HG02981 (cell line): Measurements from ENCODE around the gene ATCAY.
"Not testable (repeated sequence)": the region's sequence is repeated elsewhere in the genome, so short reads cannot be mapped to it uniquely, and the experiment has no call there.

Source experiments
- ATAC-seq: cut with Tn5 transposase; IDR thresholded peaks from one replicate; pipeline ENCODE4 v1.9.1; 2021; ENCODE audit warnings: mild to moderate bottlenecking, moderate library complexity; ENCODE audit not compliant: unreplicated experiment

Gene ATCAY

DNA sequence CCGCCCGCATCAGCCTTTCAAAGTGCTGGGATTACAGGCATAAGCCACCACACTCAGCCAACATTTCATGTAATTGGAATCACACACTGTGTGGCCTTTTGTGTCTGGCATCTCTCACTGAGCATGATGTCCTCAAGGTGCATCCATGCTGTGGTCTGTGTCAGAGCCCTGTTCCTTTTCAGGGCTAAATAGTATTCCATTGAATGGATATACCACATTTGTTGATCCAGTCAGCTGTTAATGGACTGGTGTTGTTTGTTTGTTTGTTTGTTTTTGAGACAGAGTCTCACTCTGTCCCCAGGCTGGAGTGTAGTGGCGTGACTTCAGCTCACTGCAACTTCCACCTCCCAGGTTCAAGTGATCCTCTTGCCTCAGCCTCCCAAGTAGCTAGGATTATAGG is 17.9 kb downstream of the ATCAY start:
- ATAC-seq = no peak

DNA sequence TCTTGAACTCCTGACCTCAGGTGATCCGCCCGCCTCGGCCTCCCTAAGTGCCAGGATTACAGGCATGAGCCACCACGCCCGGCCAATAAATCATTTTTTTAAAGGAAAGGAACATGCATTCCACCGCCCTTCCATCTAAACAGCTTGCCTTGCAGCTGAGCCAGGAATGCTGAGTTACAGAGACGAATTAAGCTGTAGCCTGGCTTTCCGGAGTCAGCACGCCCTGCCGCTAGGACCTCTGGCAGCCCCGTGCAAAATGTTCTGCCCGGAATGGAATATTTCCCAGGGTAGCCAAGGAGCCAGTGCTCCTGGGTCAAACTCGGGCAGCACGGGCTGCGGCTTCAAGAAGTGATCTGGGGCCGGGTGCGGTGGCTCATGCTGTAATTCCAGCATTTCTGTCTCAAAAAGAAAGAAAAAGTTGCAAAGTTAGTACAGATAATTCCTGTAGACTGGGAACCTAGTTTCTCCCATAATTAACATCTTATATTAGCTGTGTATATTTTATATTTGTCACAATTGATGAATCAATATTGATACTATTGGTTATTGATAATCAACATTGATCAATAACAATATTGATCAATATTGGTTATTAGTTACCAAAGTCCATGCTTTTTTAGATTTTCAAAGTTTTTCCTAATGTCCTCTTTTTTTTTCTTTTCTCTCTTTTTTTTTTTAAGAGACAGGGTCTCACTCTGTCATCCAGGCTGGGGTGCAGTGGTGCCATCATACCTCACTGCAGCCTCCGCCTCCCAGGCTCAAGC is 19.2 kb downstream of the ATCAY start:
- no peak for ATAC-seq

DNA sequence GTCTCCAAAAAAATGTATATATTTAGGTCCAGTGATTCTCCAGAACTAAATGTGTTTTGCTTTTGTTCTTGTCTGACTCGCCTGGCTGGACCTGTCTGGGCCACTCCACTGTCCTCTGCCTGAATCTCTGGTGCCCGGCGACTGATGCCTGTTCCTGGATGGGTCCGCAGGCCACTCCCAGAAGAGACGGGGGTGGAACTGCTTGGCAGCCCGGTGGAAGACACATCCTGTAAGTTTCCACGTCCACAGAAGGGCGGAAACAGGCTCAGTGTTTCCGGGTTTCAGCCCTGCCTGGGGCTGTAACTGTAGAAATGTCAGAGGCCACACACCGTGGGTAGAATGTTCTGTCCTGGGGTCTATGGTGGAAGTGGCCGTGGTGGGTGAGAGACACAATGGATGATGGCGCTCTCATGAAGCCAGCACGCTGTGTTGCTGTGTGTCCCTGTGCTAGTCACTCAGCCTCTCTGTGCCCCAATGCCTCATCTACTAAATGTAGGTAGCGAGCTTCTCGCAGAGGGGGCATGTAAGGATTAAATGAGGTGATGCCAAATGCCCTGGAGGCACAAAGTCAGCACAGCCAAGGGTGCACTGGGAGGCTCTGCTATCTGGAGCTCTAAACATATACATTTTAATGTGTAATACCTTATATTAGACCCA is 22.0 kb downstream of the ATCAY start:
- ATAC-seq = no peak

DNA sequence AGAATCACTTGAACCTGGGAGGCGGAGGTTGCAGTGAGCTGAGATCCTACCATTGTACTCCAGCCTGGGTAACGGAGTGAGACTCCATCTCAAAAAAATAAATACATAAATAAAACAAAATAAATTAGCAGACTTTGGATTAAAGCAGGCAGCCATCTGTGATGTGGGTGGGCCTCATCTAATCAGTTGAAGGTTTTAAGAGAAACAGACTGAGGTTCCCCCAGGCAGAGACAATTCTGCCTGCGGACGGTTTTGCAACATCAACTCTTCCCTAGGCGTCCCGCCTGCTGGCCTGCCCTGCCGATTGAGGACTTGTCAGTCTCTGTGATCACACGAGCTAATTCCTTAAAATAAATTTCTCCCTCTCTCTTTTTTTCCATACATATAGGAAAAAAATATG is 23.7 kb downstream of the ATCAY start:
- no peak for ATAC-seq

DNA sequence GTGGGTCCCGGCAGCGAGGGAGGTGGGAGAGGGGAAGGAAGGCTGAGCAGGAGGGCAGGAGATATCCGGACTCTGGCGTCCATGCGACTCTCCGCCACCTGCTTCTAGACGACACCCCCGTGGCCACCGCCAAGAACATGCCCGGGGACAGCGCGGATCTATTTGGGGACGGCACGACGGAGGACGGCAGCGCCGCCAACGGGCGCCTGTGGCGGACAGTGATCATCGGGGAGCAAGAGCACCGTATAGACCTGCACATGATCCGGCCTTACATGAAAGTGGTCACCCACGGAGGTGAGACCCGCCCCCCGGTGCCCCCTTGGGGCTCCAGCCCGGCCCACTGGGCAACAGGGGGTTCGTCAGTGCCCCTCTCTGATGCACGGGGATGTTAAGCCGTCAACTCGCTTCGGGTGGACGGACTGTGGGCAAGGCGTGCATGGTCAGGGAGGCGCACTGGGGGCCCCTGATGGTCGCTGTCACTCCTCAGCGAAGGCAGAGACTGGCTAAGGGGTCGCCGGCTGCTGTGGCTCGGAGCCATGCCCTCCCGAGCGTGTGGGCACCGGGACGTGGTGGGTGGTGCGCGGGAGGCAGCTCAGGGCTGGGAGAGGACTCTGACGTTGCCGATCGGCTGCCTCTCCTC is 27.3 kb downstream of the ATCAY start:
- ATAC-seq = no peak

DNA sequence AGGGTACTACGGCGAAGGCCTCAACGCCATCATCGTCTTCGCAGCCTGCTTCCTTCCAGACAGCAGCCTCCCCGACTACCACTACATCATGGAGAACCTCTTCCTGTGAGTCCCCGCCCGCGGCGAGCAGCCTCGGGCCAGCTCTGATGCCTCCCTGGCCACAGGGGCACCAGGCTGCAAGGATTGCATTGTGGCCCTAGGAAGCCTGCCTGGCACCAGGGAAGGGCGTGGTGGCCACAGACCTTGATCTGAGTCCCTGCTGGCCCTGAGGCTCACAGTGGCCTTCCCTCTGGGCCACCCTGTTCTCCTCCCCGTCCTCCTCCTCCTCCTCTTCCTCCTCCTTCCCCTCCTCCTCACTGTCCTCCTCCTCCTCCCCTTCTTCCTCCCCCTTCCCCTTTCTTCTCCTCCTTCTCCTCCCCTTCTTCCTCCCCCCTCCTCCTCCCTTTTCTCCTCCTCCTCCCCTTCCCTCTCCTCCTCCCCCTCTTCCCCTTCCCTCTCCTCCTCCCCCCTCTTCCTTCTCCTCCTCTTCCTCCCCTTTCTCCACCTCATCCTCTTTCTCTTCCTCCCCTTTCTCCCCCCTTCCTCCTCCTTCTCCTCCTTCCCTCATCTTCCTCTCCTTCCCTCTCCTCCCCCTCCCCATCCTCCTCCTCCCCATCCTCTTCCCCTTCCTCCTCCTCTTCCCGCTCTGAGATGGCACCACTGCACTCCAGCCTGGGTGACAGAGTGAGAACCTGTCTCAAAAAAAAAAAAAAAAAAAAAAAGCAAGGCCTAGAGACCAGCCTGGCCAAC is 28.0 kb downstream of the ATCAY start:
- ATAC-seq = no peak

DNA sequence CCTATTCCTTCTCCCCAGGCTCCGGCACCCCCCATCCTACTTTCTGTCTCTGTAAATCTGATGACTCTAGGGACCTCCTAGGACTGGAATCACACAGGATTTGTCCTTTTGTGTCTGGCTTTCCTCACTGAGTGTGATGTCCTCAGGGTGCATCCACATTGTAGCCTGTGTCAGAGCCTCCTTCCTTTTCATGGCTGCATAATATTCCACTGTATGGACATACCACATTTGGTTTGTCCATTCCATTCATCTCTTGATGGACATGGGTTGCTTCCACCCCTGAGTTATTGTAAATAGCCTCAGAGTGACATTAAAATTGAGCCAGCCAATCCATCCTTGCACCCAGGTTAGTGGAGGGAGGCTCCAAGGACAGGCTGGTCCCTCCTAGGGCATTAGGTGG is 29.6 kb downstream of the ATCAY start:
- no peak for ATAC-seq

DNA sequence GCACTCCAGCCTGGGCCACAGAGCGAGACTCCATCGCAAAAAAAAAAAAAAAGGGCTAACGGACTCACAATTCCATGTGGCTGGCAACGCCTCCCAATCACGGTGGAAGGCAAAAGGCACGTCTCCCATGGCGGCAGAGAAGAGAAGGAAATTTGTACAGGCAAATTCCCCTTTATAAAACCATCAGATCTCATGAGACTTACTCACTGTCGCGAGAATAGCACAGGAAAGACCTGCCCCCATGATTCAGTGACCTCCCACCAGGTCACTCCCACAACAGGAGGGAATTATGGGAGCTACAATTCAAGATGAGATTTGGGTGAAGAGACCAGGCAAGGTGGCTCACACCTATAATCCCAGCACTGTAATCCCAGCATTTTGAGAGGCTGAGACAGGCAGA is 33.7 kb downstream of the ATCAY start:
- ATAC-seq = no peak

DNA sequence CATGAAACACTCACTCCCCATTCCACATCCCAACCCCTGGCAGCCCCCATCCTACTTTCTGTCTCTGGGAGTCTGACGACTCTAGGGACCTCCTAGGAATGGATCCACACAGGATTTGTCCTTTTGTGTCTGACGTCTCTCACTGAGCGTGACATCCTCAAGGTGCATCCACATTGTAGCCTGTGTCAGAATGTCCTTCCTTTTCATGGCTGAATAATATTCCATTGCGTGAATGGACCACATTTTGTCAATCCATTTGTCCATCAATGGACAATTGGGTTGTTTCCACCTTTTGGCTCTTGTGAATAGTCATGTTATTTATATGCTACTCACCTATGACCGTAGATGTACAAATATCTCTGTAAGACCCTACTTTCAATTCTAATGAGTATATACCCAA is 35.5 kb downstream of the ATCAY start:
- no peak for ATAC-seq

DNA sequence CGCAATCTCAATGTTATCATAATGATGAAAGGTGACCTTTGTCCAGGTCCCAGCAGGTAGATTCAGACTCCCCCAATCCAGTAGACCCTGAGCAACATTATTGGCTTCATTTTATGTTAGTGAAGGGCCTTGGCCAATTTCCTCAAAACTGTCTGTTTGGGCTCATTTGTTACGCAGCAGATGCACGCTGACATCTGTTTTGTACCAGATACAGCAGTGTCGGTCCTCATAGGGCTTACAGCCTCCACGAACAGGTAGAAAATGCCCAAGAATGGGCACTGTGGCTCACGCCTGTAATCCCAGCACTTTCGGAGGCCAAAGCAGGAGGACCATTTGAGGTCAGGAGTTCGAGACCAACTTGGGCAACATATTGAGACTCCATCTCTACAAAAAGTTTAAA is 39.3 kb downstream of the ATCAY start:
- no peak for ATAC-seq

DNA sequence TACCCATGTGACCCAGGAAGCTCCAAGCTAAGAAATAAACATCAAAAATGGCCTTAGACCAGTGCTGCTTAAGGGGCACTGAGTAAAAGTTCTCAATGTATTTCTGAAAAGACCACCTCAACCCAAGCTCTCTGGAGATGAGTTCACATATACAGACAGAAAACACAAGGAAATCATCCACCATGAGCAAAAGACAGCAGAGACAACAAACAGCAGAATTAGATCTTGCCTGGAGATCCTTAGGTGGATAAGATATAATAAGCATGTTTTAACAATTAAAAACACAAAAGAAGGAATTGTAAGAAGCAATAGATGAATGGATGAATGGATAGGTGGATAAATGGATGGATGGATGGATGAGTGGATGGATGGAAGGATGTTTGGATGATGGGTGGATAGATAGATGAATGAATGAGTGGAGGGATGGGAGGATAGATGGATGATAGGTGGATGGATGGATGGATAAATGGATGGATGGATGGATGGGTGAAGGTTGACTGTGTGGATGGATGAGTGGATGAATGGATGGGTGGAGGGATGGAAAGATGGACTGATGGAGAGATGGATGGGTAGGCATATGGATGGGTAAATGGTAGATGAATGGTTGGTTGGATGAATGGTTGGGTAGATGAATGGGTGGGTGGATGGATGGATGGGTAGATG is 42.7 kb downstream of the ATCAY start:
- ATAC-seq = no peak

DNA sequence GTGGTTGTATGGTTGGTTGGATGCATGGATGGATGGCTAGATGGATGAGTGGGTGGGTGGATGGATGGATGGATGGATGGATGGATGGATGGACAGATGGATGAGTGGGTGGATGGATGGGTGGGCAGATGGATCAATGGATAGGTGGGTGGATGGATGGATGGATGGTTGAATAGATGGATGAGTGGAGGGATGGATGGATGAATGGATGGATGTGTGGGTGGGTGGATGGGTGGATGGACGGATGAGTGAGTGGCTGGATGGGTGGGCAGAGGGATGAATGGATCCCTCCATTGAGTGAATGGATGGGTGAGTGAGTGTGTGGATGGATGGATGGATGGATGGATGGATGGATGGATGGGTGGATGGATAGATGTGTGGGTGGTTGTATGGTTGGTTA is 43.4 kb downstream of the ATCAY start:
- ATAC-seq = no peak

DNA sequence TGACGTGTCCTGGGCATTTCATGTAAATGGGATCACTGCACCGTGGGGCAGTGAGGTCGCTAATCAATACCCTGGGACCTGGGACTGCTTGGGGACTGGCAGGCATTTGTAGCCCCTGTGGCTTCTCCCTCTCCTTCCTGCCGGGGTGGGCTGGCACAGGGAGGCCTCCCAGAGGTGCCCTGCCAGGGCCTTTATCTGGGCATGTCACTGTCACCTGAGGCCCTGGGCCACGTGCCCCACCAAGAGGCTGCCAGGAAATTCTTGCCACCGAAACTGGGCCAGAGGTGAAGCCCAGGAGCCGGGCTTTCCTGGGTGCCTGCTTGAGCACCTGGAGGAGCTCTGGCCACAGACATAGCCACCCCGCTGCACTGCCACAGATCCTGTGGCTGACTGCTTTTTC is 50.6 kb downstream of the ATCAY start:
- ATAC-seq = no peak

DNA sequence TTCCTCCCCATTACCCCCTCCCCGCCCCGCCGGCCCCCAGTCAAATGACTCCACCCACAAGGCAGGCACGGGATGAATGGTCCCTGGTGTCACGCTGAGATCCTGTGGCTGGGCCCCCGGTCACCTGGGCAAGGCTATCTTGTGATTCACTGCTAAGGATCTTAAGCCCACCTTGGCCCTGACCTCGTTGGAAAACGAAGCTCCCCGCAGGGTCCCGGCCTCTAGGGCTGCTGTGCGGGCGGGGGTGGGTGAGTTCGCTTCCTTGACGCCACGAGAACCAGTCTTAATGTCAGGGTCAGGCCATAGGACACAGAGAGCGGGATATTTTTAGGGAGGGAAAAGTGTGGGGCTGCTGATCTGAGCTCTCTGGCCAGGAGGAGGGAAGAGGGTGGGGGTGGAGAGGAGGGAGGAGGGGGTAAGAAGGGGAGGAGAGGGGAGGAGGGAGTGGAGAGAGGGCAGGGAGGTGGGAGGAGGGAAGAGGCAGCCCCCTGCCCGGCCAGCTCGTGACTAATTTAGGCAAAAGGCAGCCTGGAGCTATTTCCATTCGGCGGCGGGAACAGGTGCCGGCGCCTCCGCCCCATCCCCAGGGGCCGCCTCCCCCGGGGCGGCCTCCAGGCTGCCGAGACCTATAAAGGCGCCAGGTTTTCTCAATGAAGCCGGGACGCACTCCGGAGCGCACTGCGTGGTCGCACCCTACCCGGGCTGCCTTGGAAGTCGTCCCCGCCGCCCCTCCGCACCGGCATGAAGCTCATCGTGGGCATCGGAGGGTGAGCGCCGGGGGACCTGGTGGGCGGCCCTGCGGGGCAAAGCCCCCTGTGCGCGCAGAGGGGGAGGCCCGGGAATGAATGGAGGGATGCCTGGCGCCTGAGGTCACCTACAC is 52.7 kb downstream of the ATCAY start, which contains the start of gene NMRK2:
Gene NMRK2, plus strand, starts transcription at position 139 of the 880 bp plus-strand sequence. Its CDS starts 603 bp downstream, at position 742.
- ATAC-seq = no peak

DNA sequence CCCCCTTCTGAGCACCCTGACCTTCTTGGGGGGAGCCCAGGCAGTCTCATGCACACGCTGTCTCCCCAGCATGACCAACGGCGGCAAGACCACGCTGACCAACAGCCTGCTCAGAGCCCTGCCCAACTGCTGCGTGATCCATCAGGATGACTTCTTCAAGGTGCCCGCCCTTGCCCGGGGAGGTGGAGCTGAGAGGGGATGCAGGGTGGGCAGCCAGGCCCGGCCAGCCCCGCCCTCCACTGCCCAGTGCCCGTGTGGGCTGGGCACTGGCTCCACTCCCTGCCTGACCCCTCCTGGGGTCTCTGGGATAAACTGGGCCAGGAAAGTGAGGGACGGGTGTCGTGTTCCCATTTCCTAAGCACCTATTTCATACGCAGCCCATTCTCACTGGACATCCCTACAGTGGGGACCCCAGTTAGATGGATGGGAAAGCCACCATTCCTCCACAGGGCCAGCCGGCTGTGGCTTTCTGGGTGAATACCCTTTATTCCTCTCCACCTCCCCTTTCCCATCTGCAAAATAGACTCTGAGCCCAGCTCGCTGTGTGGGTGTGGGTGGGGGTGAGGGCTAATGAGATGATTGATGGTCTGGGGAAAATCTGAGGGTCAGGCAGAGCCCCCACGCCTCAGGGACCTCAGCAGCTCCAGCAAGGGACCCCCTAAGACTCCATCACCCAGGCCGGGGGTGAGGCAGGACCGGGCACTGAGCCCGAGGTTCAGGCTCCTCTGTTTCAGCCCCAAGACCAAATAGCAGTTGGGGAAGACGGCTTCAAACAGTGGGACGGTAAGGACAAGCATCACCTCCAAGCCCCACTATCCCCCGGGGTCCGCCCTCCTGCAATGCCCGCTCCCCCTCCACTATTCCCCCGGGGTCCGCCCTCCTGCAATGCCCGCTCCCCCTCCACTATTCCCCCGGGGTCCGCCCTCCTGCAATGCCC is 56.3 kb downstream of the ATCAY start:
- ATAC-seq = no peak

DNA sequence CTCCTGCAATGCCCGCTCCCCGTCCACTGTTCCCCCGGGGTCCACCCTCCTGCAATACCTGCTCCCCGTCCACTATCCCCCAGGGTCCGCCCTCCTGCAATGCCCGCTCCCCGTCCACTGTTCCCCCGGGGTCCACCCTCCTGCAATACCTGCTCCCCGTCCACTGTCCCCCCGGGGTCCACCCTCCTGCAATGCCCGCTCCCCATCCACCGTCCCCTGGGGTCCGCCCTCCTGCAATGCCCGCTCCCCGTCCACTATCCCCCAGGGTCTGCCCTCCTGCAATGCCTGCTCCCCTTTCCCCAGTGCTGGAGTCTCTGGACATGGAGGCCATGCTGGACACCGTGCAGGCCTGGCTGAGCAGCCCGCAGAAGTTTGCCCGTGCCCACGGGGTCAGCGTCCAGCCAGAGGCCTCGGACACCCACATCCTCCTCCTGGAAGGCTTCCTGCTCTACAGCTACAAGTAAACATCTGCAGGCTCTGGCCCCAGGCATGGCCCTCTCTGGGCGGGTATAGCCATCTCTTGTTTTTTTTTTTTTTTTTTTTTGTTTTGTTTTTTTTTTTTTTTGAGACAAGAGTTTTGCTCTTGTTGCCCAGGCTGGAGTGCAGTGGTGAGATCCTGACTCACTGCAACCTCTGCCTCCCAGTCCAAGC is 57.9 kb downstream of the ATCAY start:
- ATAC-seq = not testable (repeated sequence)

DNA sequence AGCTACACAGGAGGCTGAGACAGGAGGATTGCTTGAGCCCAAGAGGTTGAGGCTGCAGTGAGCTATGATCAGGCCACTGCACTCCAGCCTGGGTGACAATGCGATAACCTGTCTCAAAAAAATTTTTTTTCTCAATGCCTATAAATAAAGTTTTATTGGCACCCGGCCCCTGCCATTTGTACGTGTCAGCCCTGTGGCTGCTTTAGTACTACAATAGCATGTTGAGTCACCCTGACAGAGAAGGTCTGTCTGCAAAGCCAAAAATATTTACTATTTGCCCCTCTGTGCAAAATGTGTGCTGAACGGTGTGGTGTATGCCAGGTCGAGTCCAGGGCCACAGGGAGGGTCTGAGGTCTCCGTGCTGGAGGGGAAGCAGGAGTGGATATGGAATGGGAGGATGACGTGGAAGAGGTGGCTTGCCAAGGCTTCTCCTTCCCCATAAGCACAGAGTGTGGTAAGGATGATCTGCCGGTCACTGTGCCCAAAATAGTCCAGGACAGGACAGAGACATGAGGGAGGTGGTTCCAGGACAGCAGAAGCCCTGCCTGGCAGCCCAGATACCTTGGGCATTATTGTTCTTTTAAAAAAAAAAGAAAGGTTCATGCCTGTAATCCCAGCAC is 62.4 kb downstream of the ATCAY start:
- ATAC-seq = no peak
